Dermis blood vessel endothelial cell (primary cell): ENCODE results near the gene ERFE. TPM values are rescaled to one million over a fixed set of nuclear protein-coding genes. Genes with fewer than 3 reads are reported as not detected.
A peak's percentile ranks its signal among the peaks of the same experiment; 100 is the strongest.
"Not testable (repeated sequence)": the region's sequence is repeated elsewhere in the genome, so short reads cannot be mapped to it uniquely, and the experiment has no call there.

Experiments
- DNase-seq: peaks from one replicate; pipeline ENCODE4 v3.0.0; 2010
- total RNA-seq: library from RNA; depleted of rRNA; stranded (reverse); fragments of >200 nt; gene quantifications from 2 replicates; pipeline ENCODE4 v1.2.3, GENCODE V29; 2014

Gene ERFE
- 0.34 and 0.47 TPM in 2 replicates for total RNA-seq

GRCh38 chr2:238158509-238159070 is at the start of gene ERFE:
TSS of gene ERFE (plus strand) at chr2:238158970. CDS start at chr2:238159008, 38 bp downstream.
- DNase-seq: peak; percentile 58

- DNase-seq: no peak
These were observed 45.2 kb upstream of the ERFE start for GRCh38 chr2:238113611-238114010.

- DNase-seq: no peak
These were observed 44.4 kb upstream of the ERFE start for GRCh38 chr2:238114331-238114841.

- DNase-seq: no peak
These were observed 43.7 kb upstream of the ERFE start for GRCh38 chr2:238114851-238115660.

- not testable (repeated sequence) for DNase-seq
These were observed 43.1 kb upstream of the ERFE start for GRCh38 chr2:238115709-238116108.

- DNase-seq: no peak
These were observed 42.2 kb upstream of the ERFE start for GRCh38 chr2:238116298-238117198.

- no peak for DNase-seq
These were observed 41.3 kb upstream of the ERFE start for GRCh38 chr2:238117199-238118154.

- no peak for DNase-seq
These were observed 38.9 kb upstream of the ERFE start for GRCh38 chr2:238119756-238120462.

GRCh38 chr2:238120463-238121298 is 38.1 kb upstream of the ERFE start:
- no peak for DNase-seq

GRCh38 chr2:238121511-238122286 is 37.1 kb upstream of the ERFE start:
- no peak for DNase-seq

- no peak for DNase-seq
These were observed 36.2 kb upstream of the ERFE start for GRCh38 chr2:238122287-238123217.

GRCh38 chr2:238123218-238123971 is 35.4 kb upstream of the ERFE start:
- DNase-seq: no peak

GRCh38 chr2:238123991-238124470 is 34.7 kb upstream of the ERFE start:
- DNase-seq: no peak

GRCh38 chr2:238124488-238125126 is 34.2 kb upstream of the ERFE start:
- no peak for DNase-seq

GRCh38 chr2:238125127-238125885 is 33.5 kb upstream of the ERFE start:
- DNase-seq: no peak

- DNase-seq: no peak
These were observed 32.4 kb upstream of the ERFE start for GRCh38 chr2:238126338-238126737.
